Dedifferentiated amniotic fluid mesenchymal stem cell (primary cell): ENCODE data around the gene ZNF385A.

Source experiments
- DNase-seq: peaks from one replicate; pipeline ENCODE4 v3.0.0-alpha.2; 2016; ENCODE audit errors: extremely low spot score

Gene ZNF385A, protein sequence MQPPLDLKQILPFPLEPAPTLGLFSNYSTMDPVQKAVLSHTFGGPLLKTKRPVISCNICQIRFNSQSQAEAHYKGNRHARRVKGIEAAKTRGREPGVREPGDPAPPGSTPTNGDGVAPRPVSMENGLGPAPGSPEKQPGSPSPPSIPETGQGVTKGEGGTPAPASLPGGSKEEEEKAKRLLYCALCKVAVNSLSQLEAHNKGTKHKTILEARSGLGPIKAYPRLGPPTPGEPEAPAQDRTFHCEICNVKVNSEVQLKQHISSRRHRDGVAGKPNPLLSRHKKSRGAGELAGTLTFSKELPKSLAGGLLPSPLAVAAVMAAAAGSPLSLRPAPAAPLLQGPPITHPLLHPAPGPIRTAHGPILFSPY

DNA sequence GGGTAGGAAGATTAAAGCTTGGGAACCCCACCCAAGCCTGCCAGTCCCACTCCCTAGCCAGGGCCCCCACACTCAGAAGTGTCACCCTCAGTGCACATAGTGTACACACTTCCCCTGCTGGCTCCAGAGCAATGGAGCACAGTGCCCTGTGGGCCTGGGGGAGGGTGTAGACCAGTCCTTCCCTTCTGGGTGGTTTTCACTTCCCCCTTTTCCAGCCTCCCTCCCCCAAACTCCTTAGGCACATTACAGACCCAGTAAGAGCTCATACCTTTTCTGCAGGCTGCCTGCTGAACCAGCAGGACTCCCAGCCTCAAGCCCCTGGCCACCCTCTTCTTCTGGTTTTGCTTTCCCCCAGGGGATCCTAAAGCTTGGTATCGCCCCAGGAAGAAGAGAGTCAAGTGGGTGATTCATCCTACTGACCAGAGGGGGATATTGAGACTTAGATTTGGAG is at the start of gene ZNF385A:
ZNF385A (minus strand) TSS at position 143 of the 451 bp plus-strand sequence. CDS start 219 bp downstream, outside the sequence.
- no peak for DNase-seq

DNA sequence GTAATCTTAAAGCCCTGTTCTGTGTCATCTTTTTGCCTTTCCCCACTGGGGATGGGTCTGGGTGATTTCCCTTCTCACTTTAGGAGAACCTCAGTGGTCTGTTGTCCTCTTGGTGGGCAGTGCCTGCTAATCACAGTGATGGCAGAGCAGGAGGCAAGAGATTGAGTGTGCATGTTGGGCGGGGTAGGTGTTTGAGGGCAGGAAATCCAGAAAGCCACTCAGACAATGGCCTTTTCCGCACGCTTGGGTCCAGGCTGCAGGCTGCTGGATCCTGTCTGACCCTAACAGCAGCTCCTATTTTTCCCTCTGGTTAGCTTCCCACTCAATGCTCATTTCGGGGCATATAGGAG is 48.3 kb upstream of the ZNF385A start:
- no peak for DNase-seq

DNA sequence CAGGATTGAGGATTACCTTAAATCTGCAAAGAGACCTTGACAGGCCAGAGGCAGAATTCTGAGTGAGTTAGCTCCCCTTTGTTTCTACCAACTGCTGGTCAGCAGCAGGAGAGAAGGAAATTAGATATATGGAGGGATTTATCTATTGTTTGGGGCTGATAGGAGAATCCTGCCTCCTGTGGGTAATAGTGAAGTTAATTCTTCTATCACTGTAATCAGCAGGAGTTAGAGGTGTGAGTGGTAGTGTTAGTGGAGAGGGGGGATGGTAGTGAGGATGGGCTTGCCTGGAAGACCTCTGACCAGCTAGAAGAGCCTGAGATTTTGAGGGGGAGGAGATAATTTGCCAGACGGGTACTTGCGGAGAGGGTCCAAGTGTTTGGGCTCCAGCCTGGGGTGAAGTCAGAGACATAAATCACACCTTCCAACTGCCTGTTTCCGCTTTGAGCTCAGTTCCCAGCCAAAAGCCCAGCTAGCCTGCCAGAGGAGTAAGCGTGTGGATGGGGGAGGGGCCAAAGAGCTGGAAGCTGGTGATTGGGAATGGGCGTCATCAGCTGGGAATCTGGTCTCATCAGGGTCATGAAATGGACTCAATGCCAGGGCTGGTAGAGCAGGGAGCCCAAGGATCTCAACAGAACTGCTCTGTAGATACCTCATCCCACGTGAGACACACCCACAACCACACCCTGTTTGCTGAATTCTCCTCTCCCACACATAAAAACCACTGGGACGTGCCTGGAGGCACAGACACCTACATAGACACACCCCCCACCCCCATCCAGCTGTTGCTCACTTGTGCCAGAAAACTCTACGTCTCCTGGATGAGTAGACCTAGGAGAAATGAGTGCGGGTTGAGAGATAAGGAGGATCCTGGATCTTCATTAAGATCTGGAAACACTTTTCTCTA is 47.6 kb upstream of the ZNF385A start:
- DNase-seq: no peak

DNA sequence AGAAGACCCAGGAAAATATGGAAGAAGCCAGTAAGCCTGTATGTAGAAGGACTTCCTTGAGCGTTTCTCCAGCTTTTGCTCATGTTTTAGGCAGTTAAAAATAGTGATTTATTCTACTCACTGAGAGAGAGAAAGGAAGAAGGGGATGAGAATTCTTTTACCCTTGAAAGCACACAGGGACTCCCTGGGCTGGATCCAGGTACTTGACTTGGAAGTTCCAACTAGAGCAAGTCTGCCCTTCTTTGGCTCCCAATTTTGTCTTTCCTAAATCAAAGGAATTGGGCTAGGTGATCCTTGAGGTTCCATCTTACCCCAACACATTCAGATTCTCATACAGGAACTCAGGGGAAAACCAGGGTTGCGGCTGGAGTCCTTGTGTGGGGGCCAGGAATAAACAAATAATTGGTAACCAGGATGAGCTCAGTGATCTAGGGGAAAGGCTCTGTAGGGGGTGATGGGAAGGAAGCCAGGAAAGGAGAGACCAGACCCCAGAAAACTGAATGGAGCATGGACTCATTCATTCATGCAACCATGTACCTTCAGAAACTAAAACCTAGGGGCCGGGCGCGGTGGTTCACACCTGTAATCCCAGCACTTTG is 46.0 kb upstream of the ZNF385A start:
- no peak for DNase-seq

DNA sequence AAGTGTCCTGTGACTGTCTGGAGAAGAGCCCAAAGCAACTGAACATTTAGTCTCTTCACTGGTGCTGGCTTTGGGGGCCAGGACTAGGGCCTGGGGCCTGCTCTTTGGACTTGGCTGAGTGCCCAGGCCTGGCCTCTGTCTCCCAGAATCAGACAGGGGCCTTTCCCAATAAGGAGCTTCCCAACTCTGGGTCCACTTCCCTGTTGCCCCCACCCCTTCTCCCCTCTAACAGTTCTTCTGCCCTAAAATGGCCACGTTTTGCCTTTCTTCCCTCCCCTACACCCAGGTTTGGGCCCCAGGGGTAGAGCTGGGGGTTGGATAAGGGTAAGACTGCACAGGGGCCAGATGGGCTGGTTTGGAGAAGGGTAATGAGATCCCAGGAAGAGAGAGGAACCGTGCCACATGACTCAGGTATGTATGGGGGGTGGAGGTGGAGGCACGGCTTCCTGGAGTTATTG is 44.5 kb upstream of the ZNF385A start:
- DNase-seq: no peak

DNA sequence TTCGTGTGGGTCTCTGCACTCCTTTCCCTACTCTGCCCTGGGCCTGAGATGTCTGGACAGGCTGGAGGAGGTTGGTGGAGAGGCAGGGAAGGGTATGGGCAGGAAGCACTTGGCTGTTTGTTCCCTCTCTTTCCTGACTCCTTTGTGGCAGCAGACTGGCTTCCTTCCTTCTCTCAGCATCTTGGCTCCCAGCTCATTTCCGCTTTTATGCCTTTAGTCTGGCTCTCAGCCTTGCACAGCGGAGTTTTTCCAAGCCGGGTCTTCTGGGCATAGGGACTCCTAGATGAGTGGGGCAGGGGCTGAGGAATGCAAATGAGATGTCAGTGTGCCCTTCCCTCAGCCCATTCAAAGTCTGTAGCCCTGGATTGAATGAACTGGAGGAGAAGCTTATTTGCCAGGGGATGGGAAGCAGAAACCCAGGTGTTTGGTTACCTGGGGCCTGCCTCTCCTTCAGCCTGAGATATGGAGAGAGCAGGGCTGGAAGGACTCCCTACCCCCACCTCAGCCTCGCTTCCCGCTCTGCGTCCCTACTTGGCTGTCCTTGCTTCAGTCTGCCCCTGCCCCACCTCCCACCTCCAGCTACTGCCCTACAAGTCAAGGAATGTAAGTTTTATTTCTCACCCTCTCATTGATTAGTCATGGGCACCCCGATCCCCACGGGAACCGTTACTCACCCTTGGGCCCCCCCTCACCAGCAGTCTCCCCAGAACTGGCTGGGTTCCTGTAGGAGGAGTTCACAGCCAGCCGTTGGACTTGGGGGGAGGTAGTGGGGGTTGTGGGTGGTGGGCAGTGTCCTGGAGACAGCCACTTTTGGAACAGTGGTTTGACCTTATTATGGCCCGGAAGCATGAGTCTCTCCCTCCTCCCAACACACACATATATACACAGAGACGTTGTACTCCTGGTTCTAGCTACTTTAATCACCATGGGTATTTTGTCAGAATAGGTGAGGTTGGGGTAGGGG is 43.8 kb upstream of the ZNF385A start:
- no peak for DNase-seq

DNA sequence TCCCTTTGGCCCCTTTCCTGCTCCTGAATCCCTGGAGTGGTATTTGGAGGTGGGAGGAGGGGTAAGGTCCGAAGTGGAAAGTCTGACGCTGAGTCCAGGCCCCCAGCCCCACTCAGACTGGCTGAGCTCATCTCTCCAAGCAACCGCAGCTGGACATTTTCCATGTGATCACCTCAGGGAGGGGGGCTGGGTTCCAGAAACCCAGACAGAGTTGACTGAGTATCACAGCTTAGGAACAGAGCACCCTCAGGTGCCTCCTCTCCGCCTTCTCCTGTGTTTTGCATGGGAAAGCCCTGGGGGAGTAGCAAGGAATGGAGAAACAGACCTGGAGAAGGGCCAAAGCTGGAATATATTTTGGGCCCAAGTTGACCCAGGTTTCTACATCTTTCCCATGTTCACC is 42.6 kb upstream of the ZNF385A start:
- no peak for DNase-seq

DNA sequence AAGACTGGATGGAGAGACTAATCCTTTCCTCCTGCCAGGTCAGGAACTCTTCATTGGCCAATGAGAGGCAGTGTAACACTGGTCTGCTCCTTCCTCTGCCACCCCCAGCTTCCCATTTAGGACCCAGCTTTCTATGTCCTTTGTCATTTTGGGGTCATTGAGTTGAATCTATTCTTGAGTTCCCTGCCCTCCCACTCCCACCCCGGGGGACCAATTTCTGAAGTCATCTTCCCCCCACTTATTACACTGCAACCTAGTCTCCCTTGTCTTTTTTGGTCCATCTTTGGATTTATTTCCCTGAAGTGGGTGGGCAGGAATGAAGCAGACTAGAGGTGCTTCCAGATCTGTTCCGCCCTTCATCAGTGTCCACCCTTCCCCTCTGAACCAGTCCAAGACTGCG is 42.2 kb upstream of the ZNF385A start:
- DNase-seq: no peak

DNA sequence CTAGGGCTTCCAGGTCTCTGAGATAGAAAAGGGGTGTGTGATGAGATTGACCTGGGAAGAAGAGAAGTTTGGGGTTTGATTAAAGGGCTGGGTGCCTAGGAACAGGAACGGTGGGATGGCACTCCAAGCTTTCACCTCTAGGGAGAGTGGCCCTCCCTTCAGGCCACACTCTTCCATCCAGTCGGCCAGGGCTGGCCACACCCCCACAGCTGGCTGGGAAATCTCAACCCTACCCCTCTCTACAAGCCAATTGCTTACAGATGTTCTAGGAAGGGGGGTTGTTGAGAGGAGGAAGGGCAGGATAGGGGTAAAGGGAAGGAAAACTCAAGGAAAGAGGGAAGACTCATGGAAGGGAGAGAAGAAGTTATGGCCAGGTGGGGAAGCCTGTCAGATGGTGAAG is 41.2 kb upstream of the ZNF385A start:
- no peak for DNase-seq

DNA sequence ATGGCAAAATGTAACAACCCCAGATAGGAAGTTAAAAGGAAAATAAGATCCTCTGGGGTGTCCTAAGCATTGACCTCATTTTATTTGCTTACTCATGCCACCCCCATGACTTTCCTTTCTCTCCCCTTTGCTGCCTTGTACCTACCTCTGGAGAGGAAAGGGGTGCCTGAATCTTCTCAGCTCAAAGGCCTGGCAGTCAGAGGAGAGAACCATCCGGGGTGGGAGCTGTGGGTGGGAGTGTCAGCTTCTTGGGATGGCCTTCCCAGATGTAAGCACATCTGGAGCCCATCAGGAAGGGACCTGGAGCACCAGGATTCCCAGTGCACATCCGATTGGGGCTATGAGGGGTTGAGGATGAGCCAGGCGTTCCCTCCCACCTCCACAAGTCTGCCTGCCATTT is 39.7 kb upstream of the ZNF385A start:
- no peak for DNase-seq

DNA sequence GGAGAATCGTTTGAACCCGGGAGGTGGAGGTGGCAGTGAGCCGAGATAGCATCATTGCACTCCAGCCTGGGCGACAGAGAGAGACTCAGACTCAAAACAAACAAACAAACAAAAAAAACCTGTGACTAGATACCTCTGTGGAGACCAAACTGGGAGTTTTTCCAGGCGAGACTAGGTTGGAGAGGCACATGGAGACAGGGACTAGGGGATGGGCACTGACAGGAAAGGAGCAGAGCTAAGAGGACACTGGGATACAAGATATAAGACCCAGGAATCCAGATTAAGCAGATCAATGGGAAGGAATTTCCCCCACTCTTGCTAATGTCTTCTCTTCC is 39.2 kb upstream of the ZNF385A start:
- no peak for DNase-seq

DNA sequence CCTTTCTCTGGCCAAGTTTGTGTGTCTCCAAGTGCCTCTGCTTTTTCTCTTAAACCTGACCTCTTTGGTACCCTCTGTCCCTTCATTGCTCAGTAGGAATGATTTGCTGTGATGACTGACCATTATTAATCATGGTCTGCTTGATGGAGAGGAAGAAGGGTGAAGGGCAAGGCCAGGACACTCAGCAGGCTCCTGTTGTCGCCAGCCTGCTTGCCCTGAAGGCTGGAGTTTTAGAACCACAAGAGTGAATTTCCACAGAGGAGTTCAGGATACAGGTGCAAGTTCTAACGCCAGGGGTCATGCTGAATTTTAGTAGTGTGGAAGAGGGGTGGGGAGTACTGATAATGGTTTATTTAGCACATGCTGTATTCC is 37.3 kb upstream of the ZNF385A start:
- DNase-seq: no peak

DNA sequence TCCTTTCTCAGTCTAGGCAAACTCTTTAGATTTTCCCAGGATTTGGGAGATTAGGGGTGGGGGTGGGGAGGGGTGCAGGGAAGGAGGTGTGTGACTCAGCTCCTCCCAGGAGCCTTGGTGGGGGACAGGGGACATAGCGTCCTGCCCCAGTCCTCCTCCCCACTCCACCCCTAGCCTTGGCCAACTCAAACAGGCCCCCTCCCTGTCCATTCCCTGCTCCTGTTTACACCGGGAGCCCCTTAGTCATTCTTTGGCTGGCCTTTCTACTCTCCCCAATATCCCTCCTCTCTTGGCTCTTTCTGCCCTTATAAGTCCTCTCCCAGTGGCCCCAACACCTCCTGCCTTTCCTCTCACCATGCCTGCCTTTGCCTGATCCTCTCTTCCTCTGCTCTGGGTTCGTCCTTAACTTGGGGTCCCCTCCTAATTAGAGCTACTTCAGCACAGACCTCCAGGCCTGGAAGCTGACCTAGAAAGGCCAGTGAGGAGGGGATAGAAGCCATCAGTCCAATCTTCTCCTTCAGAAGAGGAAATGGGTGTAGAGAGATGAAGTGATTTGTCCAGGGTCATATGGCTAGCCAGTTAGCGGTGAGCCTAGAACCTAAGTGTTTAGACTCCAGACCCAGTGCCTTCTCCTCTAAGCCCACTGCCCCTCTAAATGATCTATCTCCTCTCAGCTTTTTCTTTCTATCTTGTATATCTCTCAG is 36.8 kb upstream of the ZNF385A start:
- DNase-seq: no peak

DNA sequence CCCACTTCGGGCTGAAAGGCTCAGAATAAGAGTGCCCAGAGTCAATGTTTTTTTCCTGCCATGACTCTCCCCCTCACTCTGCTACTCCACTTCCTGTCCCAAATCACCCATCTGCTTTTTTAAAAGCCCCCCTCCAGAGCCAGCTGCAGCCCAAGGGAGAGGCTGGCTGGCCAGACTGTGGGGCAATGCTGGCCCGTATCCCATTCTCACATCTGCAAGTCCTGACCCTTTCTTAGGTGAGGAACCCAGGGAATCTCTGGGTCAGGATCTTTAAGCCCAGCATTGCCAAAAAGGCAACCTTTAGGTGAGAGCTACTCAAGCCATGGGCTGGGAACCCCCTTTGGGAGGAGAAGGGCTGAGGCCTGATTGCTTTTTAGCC is 36.2 kb upstream of the ZNF385A start:
- no peak for DNase-seq

DNA sequence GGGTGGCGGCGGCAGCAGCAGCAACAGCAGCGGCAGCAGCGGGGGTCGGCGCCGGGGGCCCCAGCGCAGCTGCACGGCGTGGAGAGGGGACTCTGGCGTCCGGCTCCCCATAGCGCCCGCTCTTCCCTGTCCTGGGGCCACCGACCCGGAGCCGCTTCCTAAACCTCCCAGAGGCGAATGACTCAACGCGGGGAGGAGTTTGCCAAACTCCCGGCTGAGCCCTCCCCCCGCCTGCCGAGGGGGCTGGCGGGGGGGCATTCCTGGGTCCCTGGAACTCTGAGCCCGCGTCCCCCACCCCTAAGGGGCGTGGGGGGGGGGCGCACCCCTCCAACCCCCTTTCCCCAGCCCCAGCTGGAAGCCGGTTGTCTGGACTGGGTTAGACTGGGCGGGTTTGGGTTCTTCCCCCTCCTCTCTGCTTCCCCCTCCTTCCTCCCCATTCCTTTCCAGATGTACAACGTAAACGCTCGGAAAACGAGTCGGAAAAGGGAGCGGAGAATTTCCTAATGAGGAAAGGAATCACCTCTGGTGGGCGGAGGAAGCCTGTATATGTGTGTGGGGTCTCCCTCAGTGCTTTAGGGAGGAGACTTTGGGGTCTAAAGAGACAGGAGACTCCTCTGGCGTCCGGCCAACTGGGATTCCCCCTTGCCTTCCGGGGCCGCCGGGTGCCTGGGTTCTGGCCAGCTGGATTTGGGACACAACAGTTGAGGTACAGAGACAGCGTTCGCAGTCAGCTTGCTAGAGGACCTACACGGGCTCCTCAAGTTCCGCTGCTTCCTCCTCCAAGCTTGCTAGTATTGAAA is 34.8 kb upstream of the ZNF385A start, which contains the start of gene ITGA5:
ITGA5 (minus strand) TSS at position 179 of the 800 bp plus-strand sequence; CDS start at position 111, 68 bp downstream.
- DNase-seq: peak; percentile 62

DNA sequence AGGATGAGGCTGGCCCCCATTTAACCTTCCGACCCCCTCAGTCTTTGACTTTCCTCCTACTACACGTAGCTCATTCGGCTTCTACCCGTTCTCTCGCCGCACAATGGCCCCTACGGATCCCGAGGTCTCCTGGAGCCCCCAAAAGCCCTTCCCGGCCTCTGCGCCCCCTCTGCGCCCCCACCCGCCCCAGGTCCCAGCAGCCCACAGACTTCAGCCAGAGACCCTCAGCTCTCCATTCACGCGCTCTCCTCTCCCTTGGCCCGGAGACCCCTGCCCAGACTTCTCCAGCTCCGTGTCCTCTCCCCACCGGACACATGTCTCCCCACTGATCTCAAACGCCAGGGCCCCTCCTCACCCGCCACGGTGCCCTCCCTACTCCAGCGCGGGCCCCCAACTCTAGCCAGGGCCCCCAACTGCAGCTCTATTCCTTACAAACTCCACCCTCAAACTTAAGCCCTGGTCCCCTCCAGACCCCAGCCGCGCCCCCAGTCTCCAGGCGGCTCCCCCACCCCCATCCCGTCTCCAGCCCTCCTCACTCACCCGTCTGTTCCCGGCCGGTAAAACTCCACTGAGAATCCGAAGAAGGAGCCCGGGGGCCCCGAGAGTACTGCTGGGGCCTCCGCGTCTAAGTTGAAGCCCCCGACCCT is 34.0 kb upstream of the ZNF385A start:
- no peak for DNase-seq

DNA sequence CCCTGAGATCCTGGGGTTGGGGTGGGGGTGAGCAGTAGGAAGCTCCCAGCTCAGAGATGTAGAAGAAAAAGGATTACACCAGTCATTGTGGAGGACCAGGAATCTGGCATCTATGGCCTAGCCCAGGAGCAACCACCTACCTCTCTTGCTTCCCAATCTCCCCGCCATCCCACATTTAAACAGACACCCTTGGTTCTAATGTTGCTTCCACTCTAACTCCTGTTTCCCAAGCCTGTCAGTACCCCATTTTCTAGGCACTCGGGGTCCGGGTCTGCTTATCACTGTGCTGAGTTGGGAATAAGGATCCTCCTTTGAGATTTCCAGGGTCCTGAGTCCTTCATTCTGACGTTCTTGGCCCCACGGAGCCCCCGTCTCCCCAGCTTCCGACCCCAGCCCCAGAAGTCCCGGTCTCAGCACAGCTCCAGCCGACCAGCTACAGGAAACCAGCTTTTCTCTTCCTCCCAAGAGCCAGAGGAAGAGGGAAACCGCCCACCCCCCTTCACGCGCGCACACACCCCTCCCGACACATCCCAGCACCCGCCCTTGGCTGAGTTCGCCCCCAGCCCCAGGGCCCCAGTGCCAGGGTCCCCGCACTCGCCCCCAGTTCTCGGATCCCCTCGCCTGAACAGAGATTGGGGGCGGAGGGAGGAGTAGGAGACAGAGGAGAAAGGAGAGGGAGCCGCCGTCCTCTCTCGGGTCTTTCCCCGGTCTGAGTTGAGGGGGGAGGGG is 33.3 kb upstream of the ZNF385A start:
- DNase-seq: no peak

DNA sequence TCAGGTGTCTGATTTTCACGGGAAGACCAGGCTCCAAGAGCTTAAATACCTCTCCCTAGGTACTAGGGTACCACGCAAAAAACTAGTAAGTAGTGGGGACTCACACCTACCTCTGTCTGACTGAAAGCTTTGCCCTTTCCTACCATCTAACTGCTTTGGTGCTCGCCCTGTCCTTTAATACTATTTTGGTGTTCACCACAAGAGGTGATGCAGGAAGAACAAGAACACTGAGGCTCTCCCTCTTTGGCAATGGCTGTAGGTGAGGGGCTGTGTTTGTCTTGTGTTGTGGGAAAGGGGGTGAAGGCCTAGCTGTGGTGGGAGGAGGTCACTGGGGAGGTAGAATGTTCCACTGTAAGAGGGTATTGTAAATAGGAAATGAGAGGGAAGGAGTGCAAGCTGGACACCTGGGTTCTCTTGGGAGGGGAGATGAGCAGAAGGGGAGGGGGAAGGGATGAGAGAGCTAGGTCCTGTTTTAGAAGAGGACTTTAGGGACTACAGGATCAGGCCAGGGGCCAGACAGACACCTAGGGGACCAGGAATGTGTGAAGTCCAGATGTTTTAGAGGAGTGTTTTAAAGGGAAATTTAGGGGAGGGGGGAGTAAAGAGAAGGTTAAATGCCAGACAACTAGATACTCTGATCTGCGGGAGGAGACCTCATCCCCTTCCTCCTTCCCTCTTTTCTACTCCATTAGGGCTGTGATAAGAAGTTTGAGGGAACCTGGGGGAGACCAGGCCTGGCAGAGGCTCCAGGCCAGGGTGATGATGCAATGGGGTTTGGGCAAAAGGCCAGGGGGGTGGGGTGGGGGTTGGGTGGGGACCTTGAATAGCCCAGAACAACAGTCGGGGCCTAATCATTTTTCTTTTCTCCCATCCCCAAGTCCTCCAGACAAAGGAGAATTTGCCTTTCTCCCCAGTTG is 32.4 kb upstream of the ZNF385A start:
- no peak for DNase-seq
